NB4 (cell line): ENCODE measurements around the gene JSRP1.

Source experiments
- DNase-seq: peaks from one replicate; pipeline ENCODE4 v3.0.0; 2010; ENCODE audit warnings: low read depth
- H3K4me3 ChIP-seq: one replicate; pipeline ENCODE4 v1.5.1; 2011; ENCODE audit warnings: mild to moderate bottlenecking, low read depth, low read length, moderate library complexity
- CTCF ChIP-seq: IDR thresholded peaks from one replicate; pipeline ENCODE4 v1.5.1; 2012; ENCODE audit warnings: low read depth, low read length
- MAX ChIP-seq: IDR thresholded peaks from 2 replicates; pipeline ENCODE4 v1.6.1; 2011; ENCODE audit warnings: low read depth, low read length
- MYC ChIP-seq: IDR thresholded peaks from 2 replicates; pipeline ENCODE4 v1.6.1; 2011; ENCODE audit warnings: low read depth, low read length
- POLR2A ChIP-seq: IDR thresholded peaks from 2 replicates; pipeline ENCODE4 v1.6.1; 2011; ENCODE audit warnings: mild to moderate bottlenecking; ENCODE audit not compliant: insufficient read length; ENCODE audit errors: extremely low read depth

JSRP1 gene

GRCh38 chr19:2254064-2254872 is 1.9 kb downstream of the JSRP1 start:
- TF ChIP-seq MYC (no peak), MAX (no peak), CTCF (no peak), POLR2A (no peak)
- DNase-seq = no peak
- no peak overlapping the region for H3K4me3 ChIP-seq

GRCh38 chr19:2253106-2254063 is 2.8 kb downstream of the JSRP1 start:
- H3K4me3 ChIP-seq = no peak overlapping the region
- DNase-seq = peak; percentile 76
- TF ChIP-seq POLR2A (no peak), CTCF (peak; percentile 44)

DNA sequence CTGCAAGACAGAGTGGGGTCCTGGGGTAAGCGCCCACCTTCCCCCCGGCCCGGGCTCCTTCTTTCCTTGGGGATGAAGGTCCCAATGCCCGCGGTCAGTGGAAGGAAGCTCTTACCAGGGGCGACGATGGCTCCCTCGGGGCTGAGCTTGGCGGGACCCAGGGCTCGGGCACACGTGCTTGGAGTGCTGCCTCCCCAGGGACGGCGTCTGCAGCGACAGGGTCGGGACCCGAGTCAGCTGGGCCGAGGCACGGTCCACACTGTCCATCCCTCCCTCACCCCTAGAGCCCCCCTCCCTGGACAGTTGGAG is 3.5 kb downstream of the JSRP1 start:
- no peak for TF ChIP-seq POLR2A
- no peak for TF ChIP-seq CTCF
- no peak for TF ChIP-seq MAX
- no peak for TF ChIP-seq MYC
- H3K4me3 ChIP-seq = no peak overlapping the region
- peak; percentile 36 for DNase-seq

GRCh38 chr19:2252055-2252796 is 4.0 kb downstream of the JSRP1 start:
- no peak overlapping the region for H3K4me3 ChIP-seq
- DNase-seq = no peak
- TF ChIP-seq MYC = no peak
- TF ChIP-seq CTCF = no peak
- no peak for TF ChIP-seq MAX
- no peak for TF ChIP-seq POLR2A

- no peak for DNase-seq
- TF ChIP-seq POLR2A (no peak), CTCF (no peak), MAX (no peak), MYC (no peak)
- H3K4me3 ChIP-seq = no peak overlapping the region
These were observed 4.8 kb downstream of the JSRP1 start for GRCh38 chr19:2251106-2252054.
